ENCODE results near the gene C9orf50.

DNA sequence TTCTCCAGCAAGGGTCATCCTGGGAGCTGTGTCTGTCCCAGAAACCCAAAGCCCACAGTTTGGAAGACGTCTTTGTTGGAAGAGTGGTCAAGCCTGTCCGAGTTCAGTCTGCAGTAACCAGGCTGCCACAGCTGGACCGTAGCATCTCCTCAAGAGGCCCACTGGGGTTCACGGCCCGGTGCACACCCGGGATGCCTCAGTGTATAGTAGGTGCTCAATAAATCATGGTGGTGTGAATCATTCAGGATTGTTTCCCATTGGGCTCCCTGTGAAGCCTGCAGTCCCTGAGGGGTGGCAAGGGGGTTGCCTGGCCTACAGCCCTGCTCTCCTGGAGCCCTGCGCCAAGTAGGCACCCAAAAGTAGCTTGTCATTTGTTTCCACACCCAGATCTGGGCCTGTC is 34.3 kb upstream of the C9orf50 start:
- TF ChIP-seq ZSCAN30 (tag by site-specific recombination; IDR thresholded peaks at IDR 0.05) (no peak), ZNF274 (IDR thresholded peaks at IDR 0.05; ENCODE audit: low read length) (no peak), ZNF274 (tag by site-specific recombination; IDR thresholded peaks at IDR 0.05; ENCODE audit: borderline replicate concordance) (no peak), ZNF561 (tag by site-specific recombination; IDR thresholded peaks at IDR 0.05; ENCODE audit: borderline replicate concordance) (no peak), ZNF350 (tag by site-specific recombination; IDR thresholded peaks at IDR 0.05) (no peak), TSHZ1 (tag by site-specific recombination; IDR thresholded peaks at IDR 0.05; ENCODE audit: borderline replicate concordance) (no peak), ZNF704 (tag by site-specific recombination; IDR thresholded peaks at IDR 0.05) (no peak), ZNF248 (tag by site-specific recombination; IDR thresholded peaks at IDR 0.05) (no peak), CTCF (tag by site-specific recombination; IDR thresholded peaks at IDR 0.05) (no peak)
